ENCODE data around the gene GP1BA.

The GP1BA gene

GRCh38 chr17:4938688-4939545, 6.8 kb downstream of the GP1BA start:
- peak; percentile 49 for DNase-seq (ENCODE audit: low spot score)

- DNase-seq (ENCODE audit: low spot score): no peak
Observed at GRCh38 chr17:4939546-4939795, 7.4 kb downstream of the GP1BA start.

GRCh38 chr17:4939796-4940554, 7.9 kb downstream of the GP1BA start, which contains the start of the genes RNF167 and SLC25A11:
Gene RNF167, plus strand, starts transcription at chr17:4940268. Its CDS starts 642 bp downstream, at chr17:4940910.
Gene SLC25A11, minus strand, starts transcription at chr17:4940046. Its CDS starts 136 bp downstream, at chr17:4939910.
- peak; percentile 98 for DNase-seq (ENCODE audit: low spot score)

GRCh38 chr17:4940555-4941318, 8.7 kb downstream of the GP1BA start:
- no peak for DNase-seq (ENCODE audit: low spot score)

- no peak for DNase-seq (ENCODE audit: low spot score)
Observed at GRCh38 chr17:4941319-4941610, 9.2 kb downstream of the GP1BA start.

DNA sequence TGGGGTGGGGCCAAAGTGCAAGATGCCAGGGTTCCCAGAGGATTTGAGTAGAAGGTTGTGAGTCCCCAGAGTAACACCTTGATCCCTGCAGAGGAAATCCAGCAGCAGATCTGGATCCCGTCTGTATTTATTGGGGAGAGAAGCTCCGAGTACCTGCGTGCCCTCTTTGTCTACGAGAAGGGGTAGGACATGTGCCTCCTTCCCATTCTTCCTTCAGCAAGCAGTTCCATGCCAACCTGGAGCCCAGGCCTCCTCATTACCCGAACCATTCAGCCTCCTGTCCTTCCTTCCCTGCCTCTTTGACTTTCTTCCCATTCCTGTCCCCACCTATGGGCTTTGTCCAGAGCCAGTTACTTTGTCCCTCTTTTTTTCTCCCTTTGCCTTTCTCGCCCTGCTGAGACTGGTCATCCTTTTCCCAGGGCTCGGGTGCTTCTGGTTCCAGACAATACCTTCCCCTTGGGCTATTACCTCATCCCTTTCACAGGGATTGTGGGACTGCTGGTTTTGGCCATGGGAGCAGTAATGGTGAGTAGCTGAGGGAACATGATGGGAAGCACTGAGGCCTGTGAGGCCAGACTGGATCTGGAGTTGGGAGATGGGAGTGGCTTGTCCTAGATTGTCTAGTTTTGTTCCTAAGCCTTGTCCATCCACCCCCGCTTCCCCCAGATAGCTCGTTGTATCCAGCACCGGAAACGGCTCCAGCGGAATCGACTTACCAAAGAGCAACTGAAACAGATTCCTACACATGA, 10.9 kb downstream of the GP1BA start:
- DNase-seq (ENCODE audit: low spot score): no peak

GRCh38 chr17:4944163-4944553, 12.1 kb downstream of the GP1BA start:
- no peak for DNase-seq (ENCODE audit: low spot score)

GRCh38 chr17:4944554-4945175, 12.6 kb downstream of the GP1BA start:
- DNase-seq (ENCODE audit: low spot score): peak; percentile 45

DNA sequence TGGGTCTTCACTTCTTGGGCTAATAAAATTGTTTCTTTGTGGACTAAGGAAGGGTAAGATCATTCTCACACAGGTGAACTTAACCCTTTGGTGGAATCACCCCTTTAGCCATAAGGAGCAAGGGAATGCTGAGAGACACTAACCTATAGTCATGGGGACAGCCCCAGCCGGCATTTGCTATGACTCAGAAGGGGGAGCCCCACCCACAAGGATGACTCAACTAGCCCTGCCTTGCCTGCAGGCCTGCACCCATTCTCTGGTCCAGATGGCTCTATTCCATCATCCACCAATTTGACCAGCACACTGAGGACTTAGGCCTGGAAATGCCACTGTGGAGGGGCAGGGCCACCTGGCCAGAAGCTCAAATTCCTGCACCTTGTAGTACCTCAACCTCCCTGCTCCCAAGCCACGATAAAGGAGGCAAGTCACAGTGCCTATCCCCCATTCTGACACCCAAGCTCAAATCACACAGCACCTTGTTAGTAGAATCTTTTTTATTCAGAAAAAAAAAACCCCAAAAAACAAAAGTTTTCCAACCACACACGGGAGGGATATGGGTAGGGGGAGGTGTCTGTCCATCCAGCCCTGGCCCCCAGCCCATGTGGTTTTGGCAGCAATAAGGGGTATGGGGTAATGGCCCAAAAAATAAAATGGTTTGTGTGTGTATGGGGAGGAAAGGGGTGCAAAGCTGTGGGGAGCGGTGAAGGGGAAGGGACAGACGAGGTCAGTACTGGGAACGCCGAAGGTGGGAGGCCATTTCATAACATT, 13.3 kb downstream of the GP1BA start:
- no peak for DNase-seq (ENCODE audit: low spot score)

DNA sequence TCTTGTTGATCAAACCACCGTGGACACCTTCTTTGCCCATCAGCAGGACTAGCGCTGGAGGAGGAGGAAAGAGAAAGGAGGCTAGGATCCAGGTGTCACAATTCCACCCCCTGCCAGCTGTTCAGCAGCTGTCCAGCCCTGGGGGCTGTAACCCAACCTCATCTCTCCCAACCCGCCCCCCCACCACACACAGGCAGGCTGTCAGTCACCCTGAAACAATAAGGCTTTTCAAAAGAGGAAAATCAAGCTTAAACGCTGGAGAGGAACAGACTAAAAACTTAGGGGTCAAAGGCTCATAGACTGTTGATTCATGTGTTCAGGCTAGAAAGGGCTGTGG, 13.8 kb downstream of the GP1BA start:
- no peak for DNase-seq (ENCODE audit: low spot score)

DNA sequence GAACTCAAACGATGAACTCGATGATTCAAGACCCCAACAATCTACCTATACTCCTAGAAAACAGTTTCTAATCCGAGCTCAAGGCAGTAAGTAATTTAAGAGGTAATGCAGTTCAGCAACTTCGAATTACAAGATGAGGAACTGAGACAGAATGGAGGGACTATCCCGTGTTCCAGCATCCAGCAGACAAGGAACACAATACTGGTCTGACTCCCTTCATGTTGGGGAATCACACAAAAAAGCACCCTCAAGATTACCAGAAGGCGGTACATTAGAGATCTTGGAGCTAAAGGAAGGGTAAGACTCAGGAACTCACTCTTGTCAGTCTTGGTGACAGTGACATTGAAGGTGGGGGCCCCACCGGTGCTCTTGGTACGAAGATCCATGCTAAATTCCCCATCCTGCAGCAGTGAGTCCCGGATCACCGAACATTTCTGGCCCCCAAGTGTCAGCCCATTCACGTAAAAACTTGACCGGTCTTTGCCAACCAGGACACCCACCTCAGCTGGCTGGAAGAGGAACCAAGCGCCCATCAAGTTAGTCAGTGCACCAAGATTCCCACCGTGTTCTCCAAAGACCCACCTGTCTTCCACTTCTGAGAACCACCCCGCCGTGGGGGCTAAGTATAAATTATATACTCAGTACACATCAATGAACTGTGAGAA, 14.4 kb downstream of the GP1BA start:
- DNase-seq (ENCODE audit: low spot score): peak; percentile 47

GRCh38 chr17:4947010-4947410, 14.9 kb downstream of the GP1BA start:
- DNase-seq (ENCODE audit: low spot score): no peak

GRCh38 chr17:4947411-4948165, 15.5 kb downstream of the GP1BA start:
- peak; percentile 81 for DNase-seq (ENCODE audit: low spot score)

DNA sequence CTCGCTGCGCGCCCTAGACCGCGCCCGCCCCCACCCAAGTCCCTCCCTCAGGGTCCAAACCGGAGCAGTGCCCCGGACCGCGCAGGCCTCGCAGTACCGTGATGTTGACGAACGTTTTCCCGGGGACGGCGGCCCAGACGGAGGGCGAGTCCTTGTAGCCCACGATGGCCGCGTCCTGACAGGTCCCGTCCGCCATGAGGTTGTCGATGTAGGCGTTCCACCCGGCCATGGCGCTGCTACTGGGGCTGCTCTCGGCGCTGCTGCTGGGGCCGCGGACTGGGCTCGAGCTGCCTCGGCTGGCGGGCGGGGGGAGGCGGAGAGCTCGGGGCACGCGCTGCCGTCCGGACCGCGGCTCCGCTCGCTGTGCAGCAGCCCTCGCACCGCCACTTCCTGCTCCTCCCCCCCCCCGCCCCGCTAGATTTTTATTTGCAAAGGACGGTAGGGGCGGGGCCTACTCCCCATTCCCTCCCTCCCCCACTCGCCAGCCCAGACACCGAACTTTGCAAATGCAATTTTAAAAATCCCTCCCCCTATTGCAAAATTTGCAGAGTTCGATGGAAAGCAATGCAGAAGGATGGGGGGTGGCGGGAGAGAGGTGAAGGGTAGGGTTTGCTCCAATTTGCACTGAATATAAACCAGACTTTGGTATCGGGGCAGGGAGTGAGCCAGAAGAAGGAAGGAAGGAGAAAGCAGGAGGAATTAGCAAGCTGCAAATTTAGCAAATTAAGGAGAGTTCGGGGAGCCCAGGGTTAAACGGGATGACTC, 16.3 kb downstream of the GP1BA start, which contains the start of gene PFN1:
Gene PFN1 (minus strand): TSS at position 365 of the 765 bp plus-strand sequence. CDS start 136 bp downstream, at position 229.
- DNase-seq (ENCODE audit: low spot score): peak; percentile 90

DNA sequence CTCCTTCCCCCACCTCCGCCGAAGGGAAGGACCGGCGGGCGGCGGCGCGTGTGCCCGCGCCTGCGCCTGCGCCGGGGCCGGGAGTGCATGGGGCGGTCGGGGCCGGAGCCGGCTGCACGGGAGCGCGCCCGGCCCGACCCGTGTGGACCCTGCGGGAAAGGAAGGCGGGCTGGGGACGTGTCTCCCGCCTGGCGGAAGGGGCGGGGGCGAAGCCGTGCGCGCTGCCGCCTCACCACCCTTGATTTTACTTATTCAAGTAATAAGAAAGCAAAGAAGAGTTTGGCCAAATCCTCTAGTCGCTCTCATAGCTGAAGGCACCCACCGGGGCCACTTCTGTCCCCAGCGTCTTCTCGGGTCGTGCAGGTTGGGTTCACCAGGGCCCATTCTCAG, 16.8 kb downstream of the GP1BA start:
- DNase-seq (ENCODE audit: low spot score): peak; percentile 91

GRCh38 chr17:4949321-4950074, 17.4 kb downstream of the GP1BA start:
- DNase-seq (ENCODE audit: low spot score): peak; percentile 93

DNA sequence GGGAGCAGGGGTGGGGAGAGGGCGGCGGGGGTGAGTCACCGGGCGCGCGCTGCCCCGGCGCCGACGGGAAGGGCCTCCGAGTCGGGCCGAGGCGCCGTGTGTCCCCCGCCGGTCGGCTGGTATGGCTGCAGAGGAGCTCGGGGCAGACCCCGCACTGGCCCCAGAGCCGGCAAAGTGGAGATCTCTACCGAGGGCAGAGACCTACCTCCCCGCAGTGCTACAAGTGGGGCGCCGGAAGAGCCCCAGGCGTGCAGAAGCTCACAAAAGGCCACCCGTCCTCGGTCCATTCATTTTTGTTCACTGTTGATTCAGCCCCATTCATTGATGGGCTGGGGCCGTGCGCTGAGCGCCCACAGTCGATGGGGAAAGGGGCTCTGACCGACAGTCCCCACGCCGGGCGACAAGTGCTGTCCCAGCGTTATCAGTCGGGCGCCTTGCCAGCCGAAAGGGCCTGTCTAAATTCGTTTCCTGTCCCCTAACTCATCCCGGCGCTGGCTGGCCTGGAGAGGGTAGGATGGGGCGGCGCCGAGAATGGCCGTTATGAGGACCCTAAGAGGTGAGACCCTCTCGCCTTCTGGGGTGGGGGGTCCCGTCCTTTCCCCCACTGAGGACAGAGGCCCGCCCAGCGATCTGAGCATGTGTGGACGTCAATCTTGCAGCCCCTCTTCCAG, 18.1 kb downstream of the GP1BA start:
- peak; percentile 83 for DNase-seq (ENCODE audit: low spot score)

Data from ecto neural progenitor cell (in vitro differentiated cells).